ENCODE results near the gene YPEL2.
"Not testable (repeated sequence)": the region's sequence is repeated elsewhere in the genome, so short reads cannot be mapped to it uniquely, and the experiment has no call there.

The YPEL2 gene

DNA sequence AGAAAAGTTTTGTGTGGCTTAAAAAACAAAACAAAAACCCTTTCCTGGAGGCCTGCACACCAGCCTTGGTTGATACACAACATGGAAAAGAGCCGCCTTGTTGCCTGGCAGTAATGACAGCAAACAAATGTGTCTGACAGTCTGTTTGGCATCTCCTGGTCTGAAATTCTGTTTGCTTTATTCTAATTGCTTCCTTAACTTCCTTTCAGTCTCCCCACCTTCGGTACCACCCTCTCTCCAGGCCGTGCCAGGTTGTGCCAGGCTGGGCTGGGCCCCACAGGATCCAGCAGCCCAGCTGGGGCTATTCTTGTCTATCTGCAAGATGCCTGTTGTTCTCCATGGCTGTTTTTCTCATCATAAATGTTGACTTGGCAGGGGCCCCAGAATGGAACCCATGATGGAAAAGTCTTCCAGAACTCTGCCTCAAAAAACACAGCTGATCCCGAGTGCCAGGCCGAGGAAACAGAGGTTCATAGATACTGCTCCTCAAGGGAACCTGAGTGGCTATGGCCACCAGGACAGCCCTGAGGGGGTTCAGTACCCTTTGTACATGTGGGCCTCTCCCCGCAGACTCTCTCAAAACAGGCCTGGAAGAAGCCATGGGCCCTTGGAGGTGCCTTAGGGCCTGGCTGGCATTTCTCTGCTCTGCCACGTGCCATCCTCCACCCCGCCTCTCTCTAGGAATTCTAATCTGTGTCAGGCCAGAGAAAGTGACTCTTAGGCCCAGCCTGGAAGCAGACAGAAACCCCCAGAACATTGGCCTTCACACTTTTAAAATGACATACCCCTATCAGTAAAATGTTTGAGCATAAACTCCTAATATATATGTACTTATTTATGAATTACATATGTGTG, 50.5 kb downstream of the YPEL2 start:
- no peak for TF ChIP-seq Cebpa-rat (IDR thresholded peaks at IDR 0.05)
- Histone ChIP-seq H3K36me3 (no peaks in the 10 kb centered on the region), H3K27ac (no peak overlapping the region), H3K27me3 (no peaks in the 10 kb centered on the region), H3K9ac (no peak overlapping the region), H3K4me3 (no peak overlapping the region), H3K4me2 (no peak overlapping the region), H4K20me1 (no peaks in the 10 kb centered on the region), H3K4me1 (0 out of 2 replicates have a peak, but pooled peaks cover 8% of the 10 kb centered on the region), H3K9me3 (no peaks in the 10 kb centered on the region)

DNA sequence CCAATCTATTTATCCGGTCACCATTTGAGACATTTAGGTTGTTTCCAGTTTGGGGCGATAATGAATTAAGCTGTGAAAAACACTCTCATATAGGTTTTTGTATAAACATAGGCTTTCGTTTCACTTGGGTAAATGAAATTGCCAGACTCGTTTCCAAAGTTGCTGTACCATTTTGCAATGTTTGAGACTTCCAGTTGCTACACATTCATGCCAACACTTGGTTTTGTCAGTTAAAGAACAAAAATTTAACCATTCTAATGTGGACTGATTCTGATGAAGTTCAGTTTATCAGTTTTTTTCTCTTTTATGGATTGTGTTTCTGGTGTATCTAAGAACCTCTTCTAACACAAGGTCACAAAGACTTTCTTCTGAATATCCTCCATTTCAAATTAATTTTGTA, 52.4 kb downstream of the YPEL2 start:
- no peaks in the 10 kb centered on the region for H4K20me1 ChIP-seq
- H3K27me3 ChIP-seq: no peaks in the 10 kb centered on the region
- H3K27ac ChIP-seq: no peak overlapping the region
- 0 out of 2 replicates have a peak, but pooled peaks cover 8% of the 10 kb centered on the region for H3K4me1 ChIP-seq
- TF ChIP-seq Cebpa-rat (IDR thresholded peaks at IDR 0.05): no peak
- H3K4me2 ChIP-seq: no peak overlapping the region
- no peaks in the 10 kb centered on the region for H3K36me3 ChIP-seq
- no peak overlapping the region for H3K4me3 ChIP-seq
- no peak overlapping the region for H3K9ac ChIP-seq
- no peaks in the 10 kb centered on the region for H3K9me3 ChIP-seq

DNA sequence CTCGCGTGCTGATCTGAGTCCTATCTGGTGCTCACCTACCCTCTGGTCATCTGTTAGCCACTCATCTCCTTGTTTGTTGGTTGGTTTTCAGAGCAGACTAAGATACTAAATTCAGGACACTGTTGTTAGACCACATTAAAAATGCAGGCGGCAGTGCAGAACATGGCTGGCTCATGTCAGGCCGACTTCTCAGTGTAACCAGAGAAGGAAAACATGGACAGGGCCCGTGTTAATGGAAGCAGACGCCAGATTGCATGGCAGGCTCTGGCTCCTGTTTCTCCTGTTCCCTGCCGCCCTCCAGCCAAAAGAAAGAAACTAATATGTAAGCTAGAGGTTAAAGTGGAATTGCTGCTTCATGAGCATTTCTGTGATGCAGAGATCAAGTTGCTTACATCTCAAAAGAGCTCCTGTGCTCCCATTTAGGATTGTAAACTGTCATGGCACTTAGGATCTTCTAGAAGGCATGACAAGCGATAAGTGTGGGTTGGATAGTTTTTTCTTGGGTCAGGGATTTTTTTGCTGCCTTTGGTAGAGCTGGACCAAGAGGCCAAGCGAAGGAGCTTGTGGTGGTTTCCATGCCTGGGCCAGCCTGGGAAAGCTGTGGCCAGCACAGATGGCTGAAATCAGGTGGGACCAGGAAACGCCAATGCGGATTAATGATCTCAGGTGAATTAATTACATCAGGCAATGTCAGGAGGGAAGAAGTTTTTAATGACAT, 56.1 kb downstream of the YPEL2 start:
- Histone ChIP-seq H3K9ac (no peak overlapping the region), H3K36me3 (peaks cover 18% of the 10 kb centered on the region; the same call in 1 of the 2 replicates), H3K4me2 (no peak overlapping the region), H3K9me3 (no peaks in the 10 kb centered on the region), H3K4me1 (peaks cover 6% of the 10 kb centered on the region; the same call in 1 of the 2 replicates), H3K27me3 (no peaks in the 10 kb centered on the region), H3K4me3 (no peak overlapping the region), H4K20me1 (no peaks in the 10 kb centered on the region), H3K27ac (no peak overlapping the region)
- TF ChIP-seq Cebpa-rat (IDR thresholded peaks at IDR 0.05): no peak

DNA sequence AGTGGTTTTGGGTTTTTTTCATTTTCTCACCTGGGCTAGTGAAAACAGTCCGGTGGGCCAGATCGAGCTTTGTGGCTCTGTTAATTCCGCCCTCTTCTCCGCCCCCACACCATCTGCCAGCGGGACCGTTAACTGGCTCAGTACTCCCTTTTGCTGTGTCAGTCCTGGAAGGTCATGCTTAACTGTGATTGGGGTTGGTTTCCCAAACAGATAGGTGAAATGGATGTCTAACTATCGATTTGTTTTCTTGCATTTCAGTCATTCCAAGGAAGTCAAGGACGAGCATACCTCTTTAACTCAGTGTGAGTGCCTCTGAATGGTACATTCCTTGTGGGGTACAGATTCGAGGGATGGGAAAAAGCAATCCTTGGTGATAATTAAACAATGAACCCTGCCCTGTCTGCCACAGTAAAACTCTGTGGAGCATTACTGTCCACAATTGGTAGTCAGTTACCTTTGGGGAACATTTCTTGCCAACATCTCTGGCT, 56.7 kb downstream of the YPEL2 start:
- Histone ChIP-seq H4K20me1 (no peaks in the 10 kb centered on the region), H3K9me3 (peaks cover 4% of the 10 kb centered on the region; the same call in 1 of the 2 replicates), H3K4me1 (peaks cover 6% of the 10 kb centered on the region; the same call in 1 of the 2 replicates), H3K4me3 (no peak overlapping the region), H3K27ac (no peak overlapping the region), H3K27me3 (no peaks in the 10 kb centered on the region), H3K9ac (no peak overlapping the region), H3K36me3 (peaks cover 24% of the 10 kb centered on the region; the same call in 1 of the 2 replicates), H3K4me2 (no peak overlapping the region)
- TF ChIP-seq Cebpa-rat (IDR thresholded peaks at IDR 0.05): no peak

DNA sequence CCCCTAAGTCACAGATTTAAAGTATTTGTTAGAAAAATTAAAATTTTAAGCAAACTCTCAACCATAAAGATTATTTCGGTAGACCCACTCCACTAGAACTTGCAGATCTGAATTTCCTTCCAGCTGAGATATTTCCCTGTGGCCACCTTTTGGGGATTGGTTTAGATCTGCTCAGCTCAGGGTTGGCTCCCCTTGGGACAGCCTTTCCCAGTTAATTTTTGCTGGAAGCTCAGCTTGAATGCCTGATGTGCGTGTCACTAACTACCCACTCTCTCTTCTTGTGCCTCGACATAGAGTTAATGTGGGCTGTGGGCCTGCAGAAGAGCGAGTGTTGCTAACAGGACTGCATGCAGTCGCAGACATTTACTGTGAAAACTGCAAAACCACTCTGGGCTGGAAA, 57.6 kb downstream of the YPEL2 start:
- no peak overlapping the region for H3K9ac ChIP-seq
- H3K36me3 ChIP-seq: peaks cover 28% of the 10 kb centered on the region; the same call in 1 of the 2 replicates
- H3K4me3 ChIP-seq: no peak overlapping the region
- H3K27ac ChIP-seq: no peak overlapping the region
- no peak overlapping the region for H3K4me2 ChIP-seq
- no peaks in the 10 kb centered on the region for H3K27me3 ChIP-seq
- H4K20me1 ChIP-seq: no peaks in the 10 kb centered on the region
- TF ChIP-seq Cebpa-rat (IDR thresholded peaks at IDR 0.05): no peak
- H3K9me3 ChIP-seq: peaks cover 8% of the 10 kb centered on the region
- H3K4me1 ChIP-seq: peaks cover 6% of the 10 kb centered on the region; the same call in 1 of the 2 replicates

DNA sequence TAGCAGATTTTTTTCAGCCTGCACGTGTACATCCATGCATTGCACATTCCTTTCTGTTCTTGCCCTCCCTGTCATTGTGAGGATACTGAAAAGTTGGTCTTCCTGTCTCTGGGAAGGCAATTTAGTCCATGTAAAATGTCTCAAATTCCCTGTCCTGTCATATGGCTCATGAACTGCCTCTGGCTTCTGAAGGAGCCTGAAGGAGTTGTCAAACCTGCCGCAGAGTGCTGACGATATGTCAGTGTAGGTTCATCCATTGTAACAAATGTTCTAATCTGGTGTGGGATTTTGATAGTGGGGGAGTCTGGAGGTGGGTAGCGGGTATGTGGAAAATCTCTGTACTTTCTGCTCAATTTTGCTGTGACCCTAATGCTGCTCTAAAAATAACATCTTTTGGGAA, 59.6 kb downstream of the YPEL2 start:
- H3K4me3 ChIP-seq: no peak overlapping the region
- H3K4me1 ChIP-seq: peaks cover 6% of the 10 kb centered on the region; the same call in 1 of the 2 replicates
- H3K27me3 ChIP-seq: no peaks in the 10 kb centered on the region
- H3K27ac ChIP-seq: no peak overlapping the region
- H3K4me2 ChIP-seq: no peak overlapping the region
- no peaks in the 10 kb centered on the region for H4K20me1 ChIP-seq
- TF ChIP-seq Cebpa-rat (IDR thresholded peaks at IDR 0.05): no peak
- no peak overlapping the region for H3K9ac ChIP-seq
- H3K9me3 ChIP-seq: peaks cover 20% of the 10 kb centered on the region
- peaks cover 39% of the 10 kb centered on the region; the same call in 1 of the 2 replicates for H3K36me3 ChIP-seq

DNA sequence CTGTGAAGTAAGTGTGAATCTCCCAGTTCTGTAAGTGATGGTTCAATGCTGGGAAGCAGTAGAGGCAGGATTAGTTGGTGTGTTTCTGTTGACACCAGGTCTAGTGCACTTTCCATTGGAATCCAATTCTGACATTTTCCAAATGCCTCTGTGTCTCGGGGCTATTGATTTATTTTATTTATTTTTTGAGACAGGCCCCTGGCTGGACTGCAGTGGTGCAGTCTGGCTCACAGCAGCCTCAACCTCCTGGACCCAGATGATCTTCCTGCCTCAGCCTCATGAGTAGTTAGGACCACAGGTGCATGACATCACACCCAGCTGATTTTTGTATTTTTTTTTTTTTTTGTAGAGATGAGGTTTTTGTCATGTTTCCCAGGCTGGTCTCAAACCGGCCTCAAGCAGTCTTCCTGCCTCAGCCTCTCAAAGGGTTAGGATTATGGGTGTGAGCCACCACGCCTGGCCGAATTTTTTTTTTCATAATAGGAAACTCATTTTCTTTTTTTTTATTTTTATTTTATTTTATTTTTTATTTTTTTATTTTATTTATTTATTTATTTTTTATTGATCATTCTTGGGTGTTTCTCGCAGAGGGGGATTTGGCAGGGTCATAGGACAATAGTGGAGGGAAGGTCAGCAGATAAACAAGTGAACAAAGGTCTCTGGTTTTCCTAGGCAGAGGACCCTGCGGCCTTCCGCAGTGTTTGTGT, 61.7 kb downstream of the YPEL2 start:
- peaks cover 56% of the 10 kb centered on the region; the same call in 1 of the 2 replicates for H3K36me3 ChIP-seq
- H3K4me1 ChIP-seq: peaks cover 6% of the 10 kb centered on the region; the same call in 1 of the 2 replicates
- TF ChIP-seq Cebpa-rat (IDR thresholded peaks at IDR 0.05): no peak
- H3K4me3 ChIP-seq: no peak overlapping the region
- H3K27ac ChIP-seq: no peak overlapping the region
- H4K20me1 ChIP-seq: no peaks in the 10 kb centered on the region
- H3K27me3 ChIP-seq: no peaks in the 10 kb centered on the region
- H3K9ac ChIP-seq: no peak overlapping the region
- H3K4me2 ChIP-seq: no peak overlapping the region
- peaks cover 20% of the 10 kb centered on the region for H3K9me3 ChIP-seq

DNA sequence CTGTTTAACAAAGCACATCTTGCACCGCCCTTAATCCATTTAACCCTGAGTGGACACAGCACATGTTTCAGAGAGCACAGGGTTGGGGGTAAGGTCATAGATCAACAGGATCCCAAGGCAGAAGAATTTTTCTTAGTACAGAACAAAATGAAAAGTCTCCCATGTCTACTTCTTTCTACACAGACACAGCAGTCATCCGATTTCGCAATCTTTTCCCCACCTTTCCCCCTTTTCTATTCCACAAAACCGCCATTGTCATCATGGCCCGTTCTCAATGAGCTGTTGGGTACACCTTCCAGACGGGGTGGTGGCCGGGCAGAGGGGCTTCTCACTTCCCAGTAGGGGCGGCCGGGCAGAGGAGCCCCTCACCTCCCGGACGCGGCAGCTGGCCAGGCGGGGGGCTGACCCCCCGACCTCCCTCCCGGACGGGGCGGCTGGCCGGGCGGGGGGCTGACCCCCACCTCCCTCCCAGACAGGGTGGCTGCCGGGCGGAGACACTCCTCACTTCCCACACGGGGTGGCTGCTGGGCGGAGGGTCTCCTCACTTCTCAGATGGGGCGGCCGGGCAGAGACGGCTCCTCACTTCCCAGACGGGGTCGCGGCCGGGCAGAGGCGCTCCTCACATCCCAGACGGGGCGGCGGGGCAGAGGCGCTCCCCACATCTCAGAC, 62.4 kb downstream of the YPEL2 start:
- TF ChIP-seq Cebpa-rat (IDR thresholded peaks at IDR 0.05): peak; percentile 57; the same call in 1 of the 2 replicates
- Histone ChIP-seq H3K36me3 (peaks cover 64% of the 10 kb centered on the region; the same call in 1 of the 2 replicates), H3K9me3 (peaks cover 20% of the 10 kb centered on the region)
- H4K20me1 ChIP-seq, H3K4me1 ChIP-seq, H3K4me2 ChIP-seq, H3K9ac ChIP-seq, H3K27ac ChIP-seq, H3K27me3 ChIP-seq, H3K4me3 ChIP-seq: not testable (repeated sequence)

Measured in BLaER1 (cell line).